ENCODE measurements around the gene MMP25. TPM values are rescaled to one million over a fixed set of nuclear protein-coding genes. Genes with fewer than 3 reads are reported as not detected.

Gene MMP25
- total RNA-seq, 1 donor from 2014 or later, result 0.16 TPM

DNA sequence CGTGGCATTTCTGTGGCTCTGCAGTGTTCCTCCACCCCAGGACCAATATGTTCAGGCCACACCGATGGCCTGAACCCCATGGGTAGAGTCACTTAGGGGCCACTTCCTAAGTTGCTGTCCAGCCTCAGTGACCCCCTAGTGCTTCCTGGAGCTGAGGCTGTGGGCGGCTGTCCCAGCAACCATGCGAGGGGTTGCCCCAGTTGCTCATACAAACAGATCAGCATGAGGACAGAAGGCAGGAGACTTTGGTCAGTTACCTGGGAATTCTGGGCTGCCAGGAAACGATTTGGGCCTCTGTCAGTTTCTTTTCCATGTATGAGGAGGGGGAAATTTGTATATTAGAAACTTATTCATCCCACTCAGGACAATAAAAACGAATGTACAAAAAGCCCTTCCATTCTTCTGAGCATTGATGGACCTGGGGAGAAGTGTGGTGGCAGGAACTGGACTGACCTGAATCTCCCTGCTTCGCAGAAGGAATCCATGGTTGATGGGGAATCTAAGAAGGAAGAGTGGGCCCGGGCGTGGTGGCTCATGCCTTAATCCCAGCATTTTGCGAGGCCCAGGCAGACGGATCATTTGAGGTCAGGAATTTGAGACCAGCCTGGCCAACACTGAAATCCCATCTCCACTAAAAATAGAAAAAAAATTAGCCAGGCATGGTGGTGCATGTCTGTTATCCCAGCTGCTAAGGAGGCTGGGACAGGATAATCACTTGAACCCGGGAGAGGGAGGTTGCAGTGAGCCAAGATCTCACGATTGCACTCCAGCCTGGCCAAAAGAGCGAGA lies 14.2 kb downstream of the MMP25 start:
- Mint-ChIP-seq H3K4me1 (peaks cover 10% of the 10 kb centered on the region), H3K4me3 (peak overlapping the region; percentile 69), H3K9me3 (no peaks in the 10 kb centered on the region), H3K27me3 (ENCODE audit: low read depth) (no peaks in the 10 kb centered on the region), H3K36me3 (no peaks in the 10 kb centered on the region), H3K27ac (peak overlapping the region; percentile 75)
- no peak for DNase-seq (ENCODE audit: low spot score in 2 of 2, unreplicated experiment in 2 of 2)
- TF ChIP-seq, protein P1, sequence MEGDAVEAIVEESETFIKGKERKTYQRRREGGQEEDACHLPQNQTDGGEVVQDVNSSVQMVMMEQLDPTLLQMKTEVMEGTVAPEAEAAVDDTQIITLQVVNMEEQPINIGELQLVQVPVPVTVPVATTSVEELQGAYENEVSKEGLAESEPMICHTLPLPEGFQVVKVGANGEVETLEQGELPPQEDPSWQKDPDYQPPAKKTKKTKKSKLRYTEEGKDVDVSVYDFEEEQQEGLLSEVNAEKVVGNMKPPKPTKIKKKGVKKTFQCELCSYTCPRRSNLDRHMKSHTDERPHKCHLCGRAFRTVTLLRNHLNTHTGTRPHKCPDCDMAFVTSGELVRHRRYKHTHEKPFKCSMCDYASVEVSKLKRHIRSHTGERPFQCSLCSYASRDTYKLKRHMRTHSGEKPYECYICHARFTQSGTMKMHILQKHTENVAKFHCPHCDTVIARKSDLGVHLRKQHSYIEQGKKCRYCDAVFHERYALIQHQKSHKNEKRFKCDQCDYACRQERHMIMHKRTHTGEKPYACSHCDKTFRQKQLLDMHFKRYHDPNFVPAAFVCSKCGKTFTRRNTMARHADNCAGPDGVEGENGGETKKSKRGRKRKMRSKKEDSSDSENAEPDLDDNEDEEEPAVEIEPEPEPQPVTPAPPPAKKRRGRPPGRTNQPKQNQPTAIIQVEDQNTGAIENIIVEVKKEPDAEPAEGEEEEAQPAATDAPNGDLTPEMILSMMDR (IDR thresholded peaks at IDR 0.05; ENCODE audit: unreplicated experiment), result no peak

DNA sequence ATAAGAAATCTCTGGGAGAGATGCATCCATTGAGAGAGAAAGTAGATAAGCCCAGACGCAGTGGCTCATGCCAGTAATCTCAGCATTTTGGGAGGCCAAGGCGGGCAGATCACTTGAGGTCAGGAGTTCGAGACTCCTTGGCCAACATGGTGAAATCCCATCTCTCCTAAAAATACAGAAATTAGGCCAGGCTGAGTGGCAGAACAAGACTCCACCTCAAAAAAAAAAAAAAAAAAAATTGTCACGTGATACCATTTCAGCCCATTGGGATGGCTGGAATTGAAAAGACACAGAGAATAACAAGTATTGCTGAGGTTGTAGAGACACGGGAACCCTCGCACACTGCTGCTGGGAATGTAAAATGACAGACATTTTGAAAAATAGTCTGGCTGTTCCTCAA lies 16.2 kb downstream of the MMP25 start:
- Mint-ChIP-seq H3K4me3 (no peak overlapping the region), H3K9me3 (no peaks in the 10 kb centered on the region), H3K27me3 (ENCODE audit: low read depth) (no peaks in the 10 kb centered on the region), H3K27ac (no peak overlapping the region), H3K4me1 (peaks cover 12% of the 10 kb centered on the region), H3K36me3 (no peaks in the 10 kb centered on the region)
- DNase-seq (ENCODE audit: low spot score in 2 of 2, unreplicated experiment in 2 of 2), result no peak
- TF ChIP-seq, protein P1 (IDR thresholded peaks at IDR 0.05; ENCODE audit: unreplicated experiment), result no peak

DNA sequence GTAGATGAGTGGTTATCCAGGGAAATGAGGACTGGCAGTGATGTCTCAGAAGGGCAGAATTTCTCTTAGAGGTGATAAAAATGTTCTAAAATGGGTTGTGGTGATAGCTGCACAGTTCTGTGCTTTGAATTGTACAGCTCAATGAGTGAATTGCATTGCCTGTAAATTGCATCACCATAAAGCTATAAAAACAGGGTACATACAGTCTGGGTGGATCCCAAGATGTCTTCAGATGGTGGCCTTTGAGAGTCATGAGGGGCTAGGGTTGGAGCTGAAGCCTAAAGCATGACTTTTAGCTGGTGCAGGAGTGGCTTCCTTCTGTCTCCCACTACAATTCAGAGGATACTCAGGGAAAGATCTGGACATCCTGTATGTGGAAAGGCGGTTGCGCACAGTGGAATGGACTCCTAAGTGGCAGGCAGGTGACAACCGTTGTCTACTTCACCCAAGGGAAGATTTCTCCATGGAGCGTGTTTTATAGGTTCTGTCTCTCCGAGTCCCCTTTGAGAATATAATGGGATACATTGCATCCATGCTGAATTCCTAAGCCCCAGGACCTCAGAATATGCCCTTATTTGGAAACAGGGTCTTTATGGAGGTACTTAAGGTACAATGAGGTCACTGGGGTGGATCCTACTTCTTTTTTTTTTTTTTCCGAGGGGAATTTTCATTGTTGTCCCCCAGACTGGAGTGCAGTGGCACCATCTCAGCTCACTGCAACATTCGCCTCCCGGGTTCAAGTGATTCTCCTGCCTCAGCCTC lies 17.4 kb downstream of the MMP25 start:
- no peaks in the 10 kb centered on the region for H3K27me3 Mint-ChIP-seq (ENCODE audit: low read depth)
- no peak for DNase-seq (ENCODE audit: low spot score in 2 of 2, unreplicated experiment in 2 of 2)
- peaks cover 12% of the 10 kb centered on the region for H3K4me1 Mint-ChIP-seq
- H3K27ac Mint-ChIP-seq, result no peak overlapping the region
- no peaks in the 10 kb centered on the region for H3K36me3 Mint-ChIP-seq
- H3K4me3 Mint-ChIP-seq, result no peak overlapping the region
- TF ChIP-seq, protein P1 (IDR thresholded peaks at IDR 0.05; ENCODE audit: unreplicated experiment), result no peak
- no peaks in the 10 kb centered on the region for H3K9me3 Mint-ChIP-seq

DNA sequence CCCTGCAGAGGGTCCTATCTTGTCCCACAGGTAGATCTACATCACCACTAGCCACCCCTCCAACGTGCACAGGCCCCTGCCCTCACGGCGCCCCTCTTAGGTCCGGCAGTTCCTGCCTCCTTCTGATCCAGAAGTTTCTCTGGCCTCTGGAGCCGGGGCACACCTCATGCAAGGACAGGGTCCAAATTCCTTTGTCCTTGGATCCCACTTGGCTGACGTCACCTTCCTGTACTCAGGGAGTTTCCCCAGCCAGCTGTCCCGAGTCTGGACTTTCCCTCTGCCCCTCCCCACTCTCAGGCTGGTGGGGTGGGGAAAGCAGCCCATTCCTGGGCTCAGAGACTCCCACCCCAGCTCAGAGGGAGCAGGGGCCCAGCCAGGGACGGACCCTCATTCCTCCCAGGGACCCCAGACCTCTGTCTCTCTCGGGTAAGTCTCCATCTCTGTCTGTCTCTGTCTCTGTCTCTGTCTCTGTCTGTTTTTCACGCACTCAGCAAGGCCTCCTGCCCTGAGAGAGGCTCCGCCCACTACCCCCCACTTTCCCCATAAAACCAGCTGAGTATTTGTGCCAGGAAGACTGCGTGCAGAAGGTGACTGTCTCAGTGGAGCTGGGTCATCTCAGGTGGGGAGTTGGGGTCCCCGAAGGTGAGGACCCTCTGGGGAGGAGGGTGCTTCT lies 18.8 kb downstream of the MMP25 start, which contains the start of gene IL32:
Gene IL32, plus strand, starts transcription at position 572 of the 673 bp plus-strand sequence. CDS start 172 bp downstream, outside the sequence.
- no peaks in the 10 kb centered on the region for H3K27me3 Mint-ChIP-seq (ENCODE audit: low read depth)
- peaks cover 4% of the 10 kb centered on the region for H3K4me1 Mint-ChIP-seq
- no peak for DNase-seq (ENCODE audit: low spot score in 2 of 2, unreplicated experiment in 2 of 2)
- H3K4me3 Mint-ChIP-seq, result no peak within 1 kb of the TSS
- TF ChIP-seq, protein P1 (IDR thresholded peaks at IDR 0.05; ENCODE audit: unreplicated experiment), result no peak
- H3K36me3 Mint-ChIP-seq, result no peaks in the 10 kb centered on the region
- H3K9me3 Mint-ChIP-seq, result no peaks in the 10 kb centered on the region
- peak within 1 kb of the TSS; percentile 19 for H3K27ac Mint-ChIP-seq

DNA sequence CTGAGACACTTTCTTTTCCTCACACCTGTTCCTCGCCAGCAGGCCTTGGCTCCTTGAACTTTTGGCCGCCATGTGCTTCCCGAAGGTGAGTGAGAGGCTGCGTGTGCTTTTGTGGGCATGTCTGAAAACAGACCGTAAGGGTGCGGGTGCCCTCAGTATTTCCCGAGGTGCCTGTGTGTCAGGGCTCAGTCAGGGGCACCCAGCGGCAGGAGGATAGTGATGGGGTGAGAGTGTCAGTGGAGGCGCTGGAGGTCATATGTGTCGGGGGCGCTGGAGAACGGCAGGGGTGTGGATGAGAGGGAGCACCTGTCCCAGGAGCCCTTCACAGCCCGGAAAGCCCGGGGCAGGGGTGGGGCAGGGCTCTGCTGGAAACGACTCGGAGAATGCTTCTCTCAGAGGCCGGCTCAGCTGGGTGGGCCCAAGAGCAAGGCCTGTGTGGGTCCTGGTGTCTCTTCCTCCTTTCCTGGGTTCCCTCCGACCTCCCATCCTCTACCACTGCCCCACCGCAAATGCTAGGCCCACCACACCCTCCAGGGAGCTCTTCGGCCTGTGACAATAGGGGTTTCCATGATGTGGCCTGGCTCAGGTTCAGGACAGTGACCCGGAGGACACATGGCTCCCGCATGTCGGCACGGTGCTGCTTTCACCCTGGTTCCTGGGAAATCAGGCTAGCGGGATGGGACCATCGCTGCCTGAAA lies 19.5 kb downstream of the MMP25 start:
- TF ChIP-seq, protein P1 (IDR thresholded peaks at IDR 0.05; ENCODE audit: unreplicated experiment), result no peak
- Mint-ChIP-seq H3K4me3 (no peak overlapping the region), H3K27ac (no peak overlapping the region), H3K36me3 (no peaks in the 10 kb centered on the region), H3K27me3 (ENCODE audit: low read depth) (no peaks in the 10 kb centered on the region), H3K9me3 (no peaks in the 10 kb centered on the region), H3K4me1 (peaks cover 4% of the 10 kb centered on the region)
- DNase-seq (ENCODE audit: low spot score in 2 of 2, unreplicated experiment in 2 of 2), result no peak
